Skeletal muscle satellite cell (primary cell): ENCODE data around the gene APCDD1.

Source experiments
- H3K27me3 ChIP-seq: 2 replicates; pipeline ENCODE4 v1.7.0; 2013; ENCODE audit warnings: low read length; ENCODE audit not compliant: control insufficient read depth, insufficient read depth
- H3K36me3 ChIP-seq: 2 replicates; pipeline ENCODE4 v1.7.0; 2013; ENCODE audit warnings: mild to moderate bottlenecking, control low read depth, low read length; ENCODE audit not compliant: insufficient read depth
- H3K4me1 ChIP-seq: 2 replicates; pipeline ENCODE4 v1.7.0; 2013; ENCODE audit warnings: low read length; ENCODE audit not compliant: control insufficient read depth, insufficient read depth
- H3K4me2 ChIP-seq: 2 replicates; pipeline ENCODE4 v1.7.0; 2013; ENCODE audit warnings: mild to moderate bottlenecking, low read length
- H3K4me3 ChIP-seq: 2 replicates; pipeline ENCODE4 v1.7.0; 2013; ENCODE audit warnings: low read length
- H3K9ac ChIP-seq: 2 replicates; pipeline ENCODE4 v1.7.0; 2013; ENCODE audit warnings: mild to moderate bottlenecking, low read depth, low read length, moderate library complexity
- H3K9me3 ChIP-seq: replicated peaks from 2 replicates; pipeline ENCODE4 v1.7.0; 2013; ENCODE audit warnings: mild to moderate bottlenecking, control low read depth, low read length

APCDD1 gene

DNA sequence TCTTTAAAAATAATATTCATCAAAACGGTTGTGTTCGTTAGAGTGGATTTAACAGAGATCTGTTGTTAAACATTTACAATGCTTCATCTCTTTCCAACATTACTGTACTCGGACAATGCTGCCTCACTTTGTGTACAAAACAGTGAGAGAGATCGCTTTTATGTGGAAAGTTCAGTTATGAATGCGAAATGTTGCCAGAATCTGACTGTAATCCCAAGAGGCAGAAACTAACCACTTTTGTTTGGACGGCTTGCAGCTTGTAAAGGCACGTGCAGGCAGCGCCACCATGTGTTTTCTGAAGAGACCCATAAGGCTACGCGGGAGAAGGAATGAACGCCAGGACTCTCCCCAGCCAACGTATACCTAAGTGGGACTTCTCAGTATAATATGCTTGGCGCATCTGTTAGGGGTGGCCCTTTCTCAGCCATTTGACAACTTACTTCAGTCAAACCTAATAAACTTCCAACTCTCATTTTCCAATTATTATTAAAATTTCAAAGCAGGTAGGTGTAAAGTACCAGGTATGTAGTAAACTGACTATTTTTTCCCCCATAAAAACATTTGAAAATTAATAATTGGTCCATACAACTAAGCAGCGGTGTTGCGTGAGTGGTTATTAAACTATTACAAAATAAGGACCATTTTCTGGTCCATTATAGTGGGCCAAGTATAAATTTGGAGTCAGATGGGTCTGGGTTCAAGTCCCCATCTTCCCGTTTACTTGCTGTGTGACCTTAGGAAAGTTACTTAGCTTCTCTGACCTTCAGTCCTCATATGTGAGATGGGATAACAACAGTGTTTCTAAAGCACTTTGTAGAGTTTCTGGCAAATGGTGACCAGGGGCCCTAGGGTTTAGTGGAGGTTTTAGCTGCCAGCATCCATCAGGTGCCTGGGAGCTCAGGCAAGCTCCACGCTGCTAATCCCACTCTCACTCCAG is 65.8 kb downstream of the APCDD1 start:
- H3K36me3 ChIP-seq: no peaks in the 10 kb centered on the region
- no peak overlapping the region for H3K9ac ChIP-seq
- peak overlapping the region; percentile 11 for H3K4me3 ChIP-seq
- peak overlapping the region; percentile 47 for H3K4me2 ChIP-seq
- peaks cover 19% of the 10 kb centered on the region for H3K4me1 ChIP-seq
- peaks cover 44% of the 10 kb centered on the region for H3K27me3 ChIP-seq
- H3K9me3 ChIP-seq: no peaks in the 10 kb centered on the region

DNA sequence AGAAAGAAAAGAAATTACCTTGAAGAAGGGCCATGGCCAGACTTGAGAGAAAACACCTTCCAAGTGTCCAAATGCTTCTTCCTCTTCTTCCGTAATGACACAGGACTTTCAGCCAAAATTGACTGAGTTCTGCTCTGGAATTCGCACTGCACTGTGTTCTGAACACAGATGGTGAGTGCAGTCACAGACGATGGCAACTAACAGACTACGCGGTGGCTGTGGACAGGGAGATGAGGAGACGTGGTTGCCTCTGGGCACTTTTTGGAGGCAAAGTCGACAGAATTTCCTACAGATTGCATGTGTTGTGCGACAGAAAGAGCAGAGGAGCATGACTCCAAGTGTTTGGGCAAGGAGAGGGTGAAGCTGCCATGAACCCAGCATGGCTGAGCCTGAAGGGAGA is 67.1 kb downstream of the APCDD1 start:
- H3K9me3 ChIP-seq: no peaks in the 10 kb centered on the region
- no peak overlapping the region for H3K4me2 ChIP-seq
- peaks cover 23% of the 10 kb centered on the region for H3K4me1 ChIP-seq
- H3K9ac ChIP-seq: no peak overlapping the region
- no peak overlapping the region for H3K4me3 ChIP-seq
- H3K27me3 ChIP-seq: peaks cover 31% of the 10 kb centered on the region
- H3K36me3 ChIP-seq: no peaks in the 10 kb centered on the region

DNA sequence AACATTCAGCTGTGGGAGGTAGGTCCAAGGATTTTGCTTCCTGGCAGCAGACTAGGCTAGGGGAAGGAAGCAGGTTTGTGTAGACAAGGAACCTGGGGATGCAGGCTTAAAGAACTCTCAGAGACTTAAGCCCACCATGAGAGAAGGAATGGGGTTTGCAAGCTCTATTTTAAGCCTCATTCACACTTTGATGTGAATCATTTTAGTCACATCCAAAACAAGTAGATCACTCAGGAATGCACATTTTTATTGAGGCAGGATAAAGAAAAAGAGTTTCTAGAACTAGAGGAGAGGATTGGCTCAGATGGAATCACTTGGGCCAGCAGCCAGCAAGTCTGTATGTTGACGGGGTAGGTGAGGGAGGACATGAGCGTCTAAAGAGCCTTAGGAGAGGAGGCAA is 68.1 kb downstream of the APCDD1 start:
- Histone ChIP-seq H3K4me3 (no peak overlapping the region), H3K27me3 (peaks cover 21% of the 10 kb centered on the region), H3K9ac (no peak overlapping the region), H3K4me2 (no peak overlapping the region), H3K4me1 (peaks cover 27% of the 10 kb centered on the region), H3K36me3 (no peaks in the 10 kb centered on the region), H3K9me3 (no peaks in the 10 kb centered on the region)

- Histone ChIP-seq H3K9ac (no peak overlapping the region), H3K4me1 (peaks cover 24% of the 10 kb centered on the region), H3K27me3 (peaks cover 13% of the 10 kb centered on the region), H3K36me3 (no peaks in the 10 kb centered on the region), H3K9me3 (no peaks in the 10 kb centered on the region), H3K4me3 (no peak overlapping the region), H3K4me2 (no peak overlapping the region)
These were observed 69.1 kb downstream of the APCDD1 start for GRCh38 chr18:10523544-10523943.

- Histone ChIP-seq H3K4me2 (peak overlapping the region; percentile 99), H3K4me1 (peaks cover 14% of the 10 kb centered on the region), H3K9me3 (no peaks in the 10 kb centered on the region), H3K4me3 (peak overlapping the region; percentile 100), H3K36me3 (no peaks in the 10 kb centered on the region), H3K9ac (peak overlapping the region; percentile 97), H3K27me3 (peaks cover 5% of the 10 kb centered on the region)
These were observed 70.3 kb downstream of the APCDD1 start for GRCh38 chr18:10524507-10525370.

GRCh38 chr18:10525371-10525691 is 70.9 kb downstream of the APCDD1 start:
- Histone ChIP-seq H3K36me3 (no peaks in the 10 kb centered on the region), H3K4me3 (peak overlapping the region; percentile 100), H3K9ac (peak overlapping the region; percentile 97), H3K9me3 (no peaks in the 10 kb centered on the region), H3K4me2 (peak overlapping the region; percentile 99), H3K4me1 (peaks cover 17% of the 10 kb centered on the region), H3K27me3 (peaks cover 5% of the 10 kb centered on the region)

DNA sequence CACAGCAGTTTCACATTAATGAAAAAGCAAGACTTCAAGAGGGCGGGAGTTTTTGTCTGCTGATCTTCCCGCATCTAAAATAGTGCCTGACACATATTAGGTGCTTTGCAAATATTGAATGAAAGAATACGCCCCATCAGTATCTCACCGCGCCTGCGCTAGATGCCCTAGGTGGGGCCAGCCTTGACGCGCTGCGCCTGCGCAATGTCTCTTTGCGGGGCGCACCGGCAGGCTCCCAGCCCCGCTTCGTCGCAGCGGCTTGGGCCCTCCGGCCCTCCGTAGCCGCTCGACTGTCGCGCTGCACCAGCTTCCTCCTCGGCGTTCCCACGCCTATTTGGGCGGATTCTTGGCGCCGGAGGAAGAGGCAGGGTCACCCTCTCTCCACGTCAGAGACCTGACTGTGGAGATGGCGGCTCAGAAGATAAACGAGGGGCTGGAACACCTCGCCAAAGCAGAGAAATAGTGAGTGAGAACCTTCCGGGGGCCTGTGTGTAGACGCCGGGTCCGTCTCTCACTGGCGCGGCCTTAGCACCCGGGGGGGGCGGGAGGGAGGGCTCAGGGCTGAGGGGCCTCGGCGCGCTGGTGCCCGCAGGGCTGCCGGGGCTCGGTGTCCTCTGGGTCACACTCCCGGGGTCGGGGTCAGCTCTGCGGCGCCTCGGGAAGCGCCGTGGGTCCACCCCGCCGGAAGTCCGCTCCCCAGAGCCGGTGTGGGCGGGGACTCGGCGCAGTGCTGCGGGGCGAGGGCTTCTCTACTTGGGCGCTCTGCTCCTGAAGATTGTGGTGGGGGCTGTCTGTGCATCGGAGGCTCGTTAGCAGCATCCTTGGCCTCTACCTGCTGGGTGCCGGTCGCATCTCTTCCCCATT is 71.5 kb downstream of the APCDD1 start, which contains the start of gene NAPG:
Gene NAPG, plus strand, starts transcription at position 331 of the 864 bp plus-strand sequence. Its CDS starts 76 bp downstream, at position 407.
- Histone ChIP-seq H3K9ac (peak within 1 kb of the TSS; percentile 97), H3K9me3 (no peaks in the 10 kb centered on the region), H3K4me3 (peak within 1 kb of the TSS; percentile 100), H3K36me3 (no peaks in the 10 kb centered on the region), H3K4me1 (peaks cover 22% of the 10 kb centered on the region), H3K27me3 (peaks cover 5% of the 10 kb centered on the region), H3K4me2 (peak within 1 kb of the TSS; percentile 99)

- Histone ChIP-seq H3K4me2 (peak overlapping the region; percentile 99), H3K36me3 (no peaks in the 10 kb centered on the region), H3K9ac (peak overlapping the region; percentile 97), H3K9me3 (no peaks in the 10 kb centered on the region), H3K27me3 (peaks cover 3% of the 10 kb centered on the region), H3K4me3 (peak overlapping the region; percentile 100), H3K4me1 (peaks cover 26% of the 10 kb centered on the region)
These were observed 72.1 kb downstream of the APCDD1 start for GRCh38 chr18:10526561-10526949.

GRCh38 chr18:10528439-10528838 is 74.0 kb downstream of the APCDD1 start:
- Histone ChIP-seq H3K9ac (no peak overlapping the region), H3K9me3 (no peaks in the 10 kb centered on the region), H3K4me3 (no peak overlapping the region), H3K4me1 (peaks cover 26% of the 10 kb centered on the region), H3K4me2 (no peak overlapping the region), H3K36me3 (no peaks in the 10 kb centered on the region), H3K27me3 (no peaks in the 10 kb centered on the region)

- no peaks in the 10 kb centered on the region for H3K9me3 ChIP-seq
- peaks cover 24% of the 10 kb centered on the region for H3K4me1 ChIP-seq
- no peaks in the 10 kb centered on the region for H3K27me3 ChIP-seq
- no peaks in the 10 kb centered on the region for H3K36me3 ChIP-seq
- H3K4me2 ChIP-seq: no peak overlapping the region
- no peak overlapping the region for H3K9ac ChIP-seq
- no peak overlapping the region for H3K4me3 ChIP-seq
These were observed 75.6 kb downstream of the APCDD1 start for GRCh38 chr18:10530002-10530401.

GRCh38 chr18:10530852-10531251 is 76.4 kb downstream of the APCDD1 start:
- Histone ChIP-seq H3K9ac (no peak overlapping the region), H3K4me2 (no peak overlapping the region), H3K9me3 (no peaks in the 10 kb centered on the region), H3K36me3 (no peaks in the 10 kb centered on the region), H3K4me1 (peaks cover 20% of the 10 kb centered on the region), H3K4me3 (no peak overlapping the region), H3K27me3 (no peaks in the 10 kb centered on the region)
